IMR-90 (cell line): ENCODE measurements around the gene CASKIN1. TPM values are rescaled to one million over a fixed set of nuclear protein-coding genes. Genes with fewer than 3 reads are reported as not detected.
"Not testable (repeated sequence)": the region's sequence is repeated elsewhere in the genome, so short reads cannot be mapped to it uniquely, and the experiment has no call there.

Source experiments
- ATAC-seq: fragments of 200-7000 bp; cut with Tn5 transposase; 2 replicates; pipeline ENCODE4 v1.9.1; 2020; ENCODE audit warnings: low read depth, mild to moderate bottlenecking, moderate library complexity
- BruUV-seq: library from RNA; stranded (reverse); fragments of 400-500 nt; replicated peaks from 2 replicates; lab custom pipeline; 2021; lab: Mats Ljungman, UMichigan
- CTCF ChIA-PET: fragments of 300-600 bp; formaldehyde crosslinking; extraction: SDS; loops from one replicate; lab custom pipeline; 2021; ENCODE audit warnings: antibody characterized with exemption; lab: Yijun Ruan, JAX
- POLR2A ChIA-PET: fragments of 300-600 bp; sonication (Branson Sonifier 250); formaldehyde crosslinking; loops from one replicate; lab custom pipeline; 2022; ENCODE audit warnings: antibody characterized with exemption; ENCODE audit not compliant: unreplicated experiment; lab: Charles Lee
- DNase-seq: peaks from one replicate; pipeline ENCODE4 v3.0.0; 2013
- H2AFZ ChIP-seq: replicated peaks from 2 replicates; pipeline ENCODE3; 2013; ENCODE audit warnings: low read length, mild to moderate bottlenecking; ENCODE audit not compliant: poor library complexity
- H2AK5ac ChIP-seq: 2 replicates; pipeline ENCODE4 v1.6.1; 2013; ENCODE audit warnings: low read depth, low read length, inconsistent platforms
- H2AK9ac ChIP-seq: replicated peaks from 2 replicates; pipeline ENCODE3; 2013; ENCODE audit warnings: mild to moderate bottlenecking, low read depth, low read length, moderate library complexity; ENCODE audit not compliant: poor library complexity
- H2BK120ac ChIP-seq: 2 replicates; pipeline ENCODE4 v1.6.1; 2013; ENCODE audit warnings: low read depth, low read length, inconsistent platforms
- H2BK15ac ChIP-seq: 3 replicates; pipeline ENCODE4 v1.6.1; 2013; ENCODE audit warnings: low read depth, low read length, inconsistent platforms
- H2BK20ac ChIP-seq: 2 replicates; pipeline ENCODE4 v1.6.1; 2013; ENCODE audit warnings: low read depth, mild to moderate bottlenecking, inconsistent platforms, low read length, moderate library complexity
- H2BK5ac ChIP-seq: 2 replicates; pipeline ENCODE4 v1.6.1; 2013; ENCODE audit warnings: mild to moderate bottlenecking, low read depth, low read length, inconsistent platforms; ENCODE audit not compliant: poor library complexity, severe bottlenecking
- H3K14ac ChIP-seq: replicated peaks from 2 replicates; pipeline ENCODE4 v1.6.1; 2013; ENCODE audit warnings: low read depth, low read length, inconsistent platforms
- H3K18ac ChIP-seq: 2 replicates; pipeline ENCODE4 v1.6.1; 2013; ENCODE audit warnings: low read depth, low read length, control low read depth
- H3K23ac ChIP-seq: 2 replicates; pipeline ENCODE4 v1.6.1; 2013; ENCODE audit warnings: low read depth, low read length, inconsistent platforms
- H3K27ac ChIP-seq: 2 replicates; pipeline ENCODE4 v1.5.1; 2013; ENCODE audit warnings: mild to moderate bottlenecking, control low read depth, low read length; ENCODE audit not compliant: insufficient read depth
- H3K27me3 ChIP-seq: 2 replicates; pipeline ENCODE4 v1.6.1; 2013; ENCODE audit warnings: low read length; ENCODE audit not compliant: control insufficient read depth, insufficient read depth
- H3K36me3 ChIP-seq: 2 replicates; pipeline ENCODE4 v1.6.1; 2013; ENCODE audit warnings: low read length, mixed read lengths; ENCODE audit not compliant: control insufficient read depth, insufficient read depth
- H3K4ac ChIP-seq: 2 replicates; pipeline ENCODE4 v1.6.1; 2013; ENCODE audit warnings: low read depth, low read length, inconsistent platforms
- H3K4me1 ChIP-seq: 2 replicates; pipeline ENCODE4 v1.6.1; 2013; ENCODE audit warnings: low read length, mixed read lengths; ENCODE audit not compliant: control insufficient read depth, insufficient read depth
- H3K4me2 ChIP-seq: 2 replicates; pipeline ENCODE4 v1.6.1; 2013; ENCODE audit warnings: low read depth, mild to moderate bottlenecking, control low read depth, low read length, moderate library complexity
- H3K4me3 ChIP-seq: 2 replicates; pipeline ENCODE4 v1.5.1; 2013; ENCODE audit warnings: low read depth, mild to moderate bottlenecking, control low read depth, low read length, moderate library complexity; ENCODE audit not compliant: insufficient read depth
- H3K56ac ChIP-seq: 2 replicates; pipeline ENCODE4 v1.6.1; 2013; ENCODE audit warnings: low read length, inconsistent platforms; ENCODE audit not compliant: insufficient read depth; ENCODE audit errors: extremely low read depth
- H3K79me1 ChIP-seq, 2 experiments: 2 replicates each; pipeline ENCODE4 v1.6.1; 2013; ENCODE audit warnings: low read length in 2 of 2, inconsistent platforms in 1 of 2, low read depth in 1 of 2
- H3K9ac ChIP-seq: 2 replicates; pipeline ENCODE4 v1.6.1; 2013; ENCODE audit warnings: low read depth, low read length, control low read depth
- H3K9me1 ChIP-seq: 2 replicates; pipeline ENCODE4 v1.6.1; 2013; ENCODE audit warnings: low read length, inconsistent platforms; ENCODE audit not compliant: insufficient read depth
- H3K9me3 ChIP-seq: 2 replicates; pipeline ENCODE4 v1.6.1; 2013; ENCODE audit warnings: low read length; ENCODE audit not compliant: control insufficient read depth, insufficient read depth
- H4K20me1 ChIP-seq: 2 replicates; pipeline ENCODE4 v1.6.1; 2013; ENCODE audit warnings: low read length, inconsistent platforms; ENCODE audit not compliant: insufficient read depth
- H4K5ac ChIP-seq: 2 replicates; pipeline ENCODE4 v1.6.1; 2013; ENCODE audit warnings: mild to moderate bottlenecking, low read depth, low read length, control low read depth
- H4K8ac ChIP-seq, 2 experiments: 2 replicates each; pipeline ENCODE4 v1.6.1; 2013; ENCODE audit warnings: low read depth in 2 of 2, low read length in 2 of 2, control low read depth in 1 of 2, inconsistent platforms in 1 of 2
- H4K91ac ChIP-seq: 2 replicates; pipeline ENCODE4 v1.6.1; 2013; ENCODE audit warnings: low read depth, low read length, inconsistent platforms; ENCODE audit not compliant: insufficient read depth
- BHLHE40 ChIP-seq: fragments of 150-350 bp; IDR thresholded peaks from 2 replicates; pipeline ENCODE4 v1.6.1; 2016; ENCODE audit warnings: mild to moderate bottlenecking, low read depth, low read length
- MAZ ChIP-seq: IDR thresholded peaks from 2 replicates; pipeline ENCODE4 v1.6.1; 2012; ENCODE audit warnings: low read depth, mild to moderate bottlenecking, low read length, improper control_type of control experiment, moderate library complexity, borderline replicate concordance
- WGBS, 2 experiments: methylation state at CpG; one replicate each; pipeline versions ENCODE4 v1.1.5 to v1.1.7; 2013; ENCODE audit warnings: missing lambda C conversion rate in 2 of 2; ENCODE audit not compliant: insufficient read length in 1 of 2; ENCODE audit errors: extremely low coverage in 2 of 2; 5-methylcytosine and 5-hydroxymethylcytosine counted together
- dilution Hi-C: fragments of 300-500 bp; cut with HindIII; formaldehyde crosslinking; loops from one replicate; pipeline ENCODE4 v1.14.3; 2018; ENCODE audit warnings: low sequenced_read_pairs; ENCODE audit not compliant: unreplicated experiment
- in situ Hi-C: fragments of 300-500 bp; cut with MboI; formaldehyde crosslinking; loops from 3 replicates; pipeline ENCODE4 v1.14.3; 2019; ENCODE audit warnings: low sequenced_read_pairs, inconsistent platforms, mixed read lengths
- intact Hi-C: fragments of 100-400 bp; cut with micrococcal nuclease; formaldehyde crosslinking; loops from 2 replicates; pipeline ENCODE4 v1.10.0; 2022
- polyA plus RNA-seq, 3 experiments: library from polyadenylated mRNA; depleted of rRNA; stranded (reverse); fragments of >200 nt; gene quantifications; 2 replicates each; pipeline ENCODE4 v1.2.3, GENCODE V29; 2012; ENCODE audit warnings: low replicate concordance in 1 of 3
- total RNA-seq: library from RNA; depleted of rRNA; stranded (reverse); fragments of >200 nt; gene quantifications from 2 replicates; pipeline ENCODE4 v1.2.3, GENCODE V29; 2012

The CASKIN1 gene
- total and polyA plus RNA-seq, 2 of the 4 experiments (the other 2 are of a cell fraction), result 0.05 TPM; not detected in 1

DNA sequence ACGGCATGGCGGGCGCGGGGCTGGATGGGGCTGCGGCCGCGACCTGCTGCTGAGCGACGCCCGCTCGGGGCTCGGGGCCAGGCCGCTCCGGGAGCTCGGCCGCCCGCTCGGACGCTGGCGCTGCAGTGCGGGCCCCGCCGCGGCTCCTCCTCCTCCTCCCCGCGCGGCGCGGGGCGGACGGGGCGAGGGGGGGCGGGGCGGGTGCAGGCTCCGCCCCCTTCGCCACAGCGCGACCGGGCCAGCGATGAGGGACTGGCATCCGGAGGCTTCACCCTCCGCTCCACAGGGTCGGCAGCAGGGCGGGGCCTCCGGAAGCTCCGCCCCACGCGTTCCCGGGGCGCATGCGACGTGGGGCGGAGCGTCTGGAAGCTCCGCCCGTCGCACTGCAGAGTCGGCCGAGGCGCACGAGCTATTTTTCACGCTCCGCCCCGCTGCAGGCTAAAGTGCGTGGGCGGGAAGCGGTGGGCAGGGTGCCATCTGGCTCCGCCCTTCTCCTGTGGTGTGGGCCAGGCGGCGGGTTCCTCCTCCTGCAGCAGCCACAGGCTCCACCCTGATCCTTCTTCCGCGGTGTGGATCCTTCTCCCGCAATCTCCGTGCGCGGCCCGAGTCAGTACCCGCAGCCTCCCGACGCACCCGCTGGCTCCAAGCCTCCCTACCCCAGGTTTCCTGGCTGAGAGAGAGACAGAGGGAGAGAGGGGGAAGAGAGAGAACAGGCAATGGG is 60.5 kb downstream of the CASKIN1 start, which contains the start of gene PKD1:
Gene PKD1 (minus strand): TSS at position 129 of the 721 bp plus-strand sequence. CDS start 209 bp downstream, outside the sequence.
- H2BK15ac ChIP-seq, H2AK9ac ChIP-seq, H3K23ac ChIP-seq, CTCF ChIA-PET, H3K56ac ChIP-seq, H3K9me3 ChIP-seq, H3K4me1 ChIP-seq, intact Hi-C loops, H2BK20ac ChIP-seq, H2BK120ac ChIP-seq, dilution Hi-C loops, H4K20me1 ChIP-seq, H3K36me3 ChIP-seq, H3K18ac ChIP-seq, in situ Hi-C loops, BruUV-seq, H3K79me1 ChIP-seq, H3K9me1 ChIP-seq, H3K27me3 ChIP-seq: not testable (repeated sequence)
- peak within 1 kb of the TSS; percentile 64; the same call in 1 of the 2 replicates for H4K5ac ChIP-seq
- POLR2A ChIA-PET, result interaction anchor here (0.6 kb wide), 1 partner anchor 11 kb away, joined by 3 read pairs; no protein-coding TSS in a partner anchor
- H3K9ac ChIP-seq, result peak within 1 kb of the TSS; percentile 88
- H2AK5ac ChIP-seq, result peak within 1 kb of the TSS; percentile 75
- H4K8ac ChIP-seq, result peak within 1 kb of the TSS; percentile 78 to 86; a peak in 3 of 4 replicates
- H2AFZ ChIP-seq, result peak within 1 kb of the TSS; percentile 87
- H4K91ac ChIP-seq, result peak within 1 kb of the TSS; percentile 81; the same call in 1 of the 2 replicates
- peak within 1 kb of the TSS; percentile 71 for H3K14ac ChIP-seq
- ATAC-seq, result peak; percentile 89
- H3K4me2 ChIP-seq, result peak within 1 kb of the TSS; percentile 75
- peak within 1 kb of the TSS; percentile 91 for H3K27ac ChIP-seq
- H2BK5ac ChIP-seq, result peak within 1 kb of the TSS; percentile 69
- TF ChIP-seq MAZ (peak; percentile 55; the same call in 1 of the 2 replicates), BHLHE40 (peak; percentile 75)
- peak within 1 kb of the TSS; percentile 86 for H3K4me3 ChIP-seq
- peak within 1 kb of the TSS; percentile 89 for H3K4ac ChIP-seq
- DNase-seq, result peak; percentile 94
- no CpG with 5 or more reads among the region's 81 CpGs for WGBS, 2 experiments

- H3K36me3 ChIP-seq, ATAC-seq, H3K9me3 ChIP-seq, intact Hi-C loops, H2AFZ ChIP-seq, H3K23ac ChIP-seq, H3K14ac ChIP-seq, H3K9me1 ChIP-seq, H3K56ac ChIP-seq, in situ Hi-C loops, CTCF ChIA-PET, H2BK5ac ChIP-seq, dilution Hi-C loops, H2BK20ac ChIP-seq, BruUV-seq, H4K8ac ChIP-seq, H3K27me3 ChIP-seq, H3K4me1 ChIP-seq, H2AK5ac ChIP-seq, H2BK120ac ChIP-seq, DNase-seq, H3K79me1 ChIP-seq, H3K4ac ChIP-seq, H3K18ac ChIP-seq, H2BK15ac ChIP-seq, H4K20me1 ChIP-seq, H4K91ac ChIP-seq, H4K5ac ChIP-seq, POLR2A ChIA-PET, H2AK9ac ChIP-seq: not testable (repeated sequence)
- H3K4me3 ChIP-seq, result peak overlapping the region; percentile 86
- peak overlapping the region; percentile 81 for H3K9ac ChIP-seq
- H3K4me2 ChIP-seq, result peak overlapping the region; percentile 74
- WGBS, 2 experiments, result 8% methylated on average over 2 of the region's 42 CpGs; no CpG with 5 or more reads in 1 of the 2 experiments
- H3K27ac ChIP-seq, result peak overlapping the region; percentile 80
Observed at GRCh38 chr16:2135071-2135470, 61.3 kb downstream of the CASKIN1 start.
